GM23248 (cell line): ENCODE data around the gene TENM4. TPM values are rescaled to one million over a fixed set of nuclear protein-coding genes. Genes with fewer than 3 reads are reported as not detected.

Experiments used
- DNase-seq: peaks from one replicate; pipeline ENCODE4 v3.0.0-alpha.2; 2015
- H2AFZ ChIP-seq: fragments of 200-600 bp; sonication (generic); 2 replicates; pipeline ENCODE4 v1.6.1; 2016; ENCODE audit warnings: antibody characterized with exemption
- H3F3A ChIP-seq: fragments of 200-600 bp; sonication (generic); 2 replicates; pipeline ENCODE4 v1.6.1; 2016; ENCODE audit warnings: mild to moderate bottlenecking, antibody characterized with exemption, mixed run types; ENCODE audit not compliant: insufficient read depth
- H3K27ac ChIP-seq: fragments of 200-600 bp; sonication (generic); 2 replicates; pipeline ENCODE4 v1.5.1; 2016; ENCODE audit warnings: mild to moderate bottlenecking
- H3K27me3 ChIP-seq: fragments of 200-600 bp; sonication (generic); replicated peaks from 2 replicates; pipeline ENCODE4 v1.6.1; 2016; ENCODE audit warnings: mild to moderate bottlenecking; ENCODE audit not compliant: insufficient read depth
- H3K36me3 ChIP-seq: fragments of 200-600 bp; sonication (generic); 2 replicates; pipeline ENCODE4 v1.6.1; 2016; ENCODE audit warnings: low read depth, mild to moderate bottlenecking
- H3K4me1 ChIP-seq: fragments of 200-600 bp; sonication (generic); 2 replicates; pipeline ENCODE4 v1.6.1; 2016; ENCODE audit warnings: mild to moderate bottlenecking; ENCODE audit not compliant: insufficient read depth
- H3K4me2 ChIP-seq: fragments of 200-600 bp; sonication (generic); one replicate; pipeline ENCODE4 v1.6.1; 2016; ENCODE audit warnings: mild to moderate bottlenecking; ENCODE audit not compliant: unreplicated experiment
- H3K4me3 ChIP-seq: fragments of 200-600 bp; sonication (generic); 2 replicates; pipeline ENCODE4 v1.5.1; 2016; ENCODE audit warnings: mild to moderate bottlenecking
- H3K79me2 ChIP-seq: fragments of 200-600 bp; sonication (generic); 2 replicates; pipeline ENCODE4 v1.6.1; 2016; ENCODE audit warnings: mild to moderate bottlenecking; ENCODE audit not compliant: insufficient read depth
- H3K9ac ChIP-seq: fragments of 200-600 bp; sonication (generic); 2 replicates; pipeline ENCODE4 v1.6.1; 2016; ENCODE audit warnings: mild to moderate bottlenecking
- H3K9me2 ChIP-seq: fragments of 200-600 bp; sonication (generic); 2 replicates; pipeline ENCODE4 v1.6.1; 2016; ENCODE audit warnings: mixed run types, mild to moderate bottlenecking, moderate library complexity; ENCODE audit not compliant: insufficient read depth
- H3K9me3 ChIP-seq: fragments of 200-600 bp; sonication (generic); one replicate; pipeline ENCODE4 v1.6.1; 2017; ENCODE audit warnings: low read depth
- H4K20me1 ChIP-seq: fragments of 200-600 bp; sonication (generic); 2 replicates; pipeline ENCODE4 v1.6.0; 2016; ENCODE audit not compliant: insufficient read depth
- EZH2 ChIP-seq: fragments of 200-600 bp; sonication (generic); IDR thresholded peaks from 2 replicates; pipeline ENCODE4 v1.6.1; 2018; ENCODE audit warnings: antibody characterized with exemption, mild to moderate bottlenecking; ENCODE audit not compliant: insufficient read depth, poor library complexity, severe bottlenecking
- EZH2phosphoT487 ChIP-seq: fragments of 200-600 bp; sonication (generic); IDR thresholded peaks from 2 replicates; pipeline ENCODE4 v1.6.1; 2018; ENCODE audit warnings: antibody characterized with exemption, moderate library complexity, mild to moderate bottlenecking, low read depth; ENCODE audit not compliant: insufficient read depth
- WGBS, 2 experiments: methylation state at CpG; one replicate each; pipeline ENCODE4 v1.1.6; 2015 to 2017; ENCODE audit warnings: low lambda C conversion rate in 2 of 2, low coverage in 1 of 2; ENCODE audit errors: missing lambda C conversion rate in 2 of 2; 5-methylcytosine and 5-hydroxymethylcytosine counted together
- in situ Hi-C: fragments of 300-500 bp; cut with MboI; formaldehyde crosslinking; loops from 2 replicates; pipeline ENCODE4 v1.15.0; 2020
- polyA plus RNA-seq: library from polyadenylated mRNA; unstranded; fragments of >200 nt; fragmentation: Nextera tagmentation; extraction: Ambion mirVana; gene quantifications from 2 replicates; pipeline ENCODE4 v1.2.1, GENCODE V29; 2016
- total RNA-seq: library from RNA; depleted of rRNA; stranded (reverse); fragments of >200 nt; shearing (Covaris generic); gene quantifications from 2 replicates; pipeline ENCODE4 v1.2.3, GENCODE V29; 2014

TENM4 gene
- total and polyA plus RNA-seq, 2 experiments from 2014 or later: 0.11 to 0.48 TPM

GRCh38 chr11:79186669-79187068 is 254.2 kb downstream of the TENM4 start:
- Histone ChIP-seq H3F3A (peaks cover 10% of the 10 kb centered on the region), H3K4me2 (no peak overlapping the region), H3K4me1 (peaks cover 17% of the 10 kb centered on the region), H4K20me1 (no peaks in the 10 kb centered on the region), H3K9me3 (no peaks in the 10 kb centered on the region), H3K27me3 (no peaks in the 10 kb centered on the region; the same call in 1 of the 2 replicates), H3K9ac (no peak overlapping the region), H2AFZ (no peak overlapping the region), H3K36me3 (no peaks in the 10 kb centered on the region), H3K4me3 (no peak overlapping the region), H3K79me2 (no peaks in the 10 kb centered on the region), H3K27ac (no peak overlapping the region), H3K9me2 (no peaks in the 10 kb centered on the region)
- WGBS, 2 experiments: 67 to 70% methylated on average over 3 of the region's 3 CpGs
- DNase-seq: no peak
- no peak for TF ChIP-seq EZH2phosphoT487
- TF ChIP-seq EZH2: no peak
- in situ Hi-C loops: no loop called here

GRCh38 chr11:79185351-79185750 is 255.5 kb downstream of the TENM4 start:
- no peaks in the 10 kb centered on the region for H3K79me2 ChIP-seq
- H3K27ac ChIP-seq: no peak overlapping the region
- DNase-seq: peak; percentile 25
- in situ Hi-C loops: no loop called here
- no peak overlapping the region for H2AFZ ChIP-seq
- no peaks in the 10 kb centered on the region for H3K36me3 ChIP-seq
- no peaks in the 10 kb centered on the region for H3K9me2 ChIP-seq
- H3K9me3 ChIP-seq: no peaks in the 10 kb centered on the region
- H3K4me2 ChIP-seq: no peak overlapping the region
- peaks cover 10% of the 10 kb centered on the region for H3F3A ChIP-seq
- no peak overlapping the region for H3K9ac ChIP-seq
- no peaks in the 10 kb centered on the region; the same call in 1 of the 2 replicates for H3K27me3 ChIP-seq
- no peak overlapping the region for H3K4me3 ChIP-seq
- TF ChIP-seq EZH2phosphoT487 (no peak), EZH2 (no peak)
- H3K4me1 ChIP-seq: peaks cover 17% of the 10 kb centered on the region
- no peaks in the 10 kb centered on the region for H4K20me1 ChIP-seq
- 19 to 33% methylated on average over 1 of the region's 1 CpG for WGBS, 2 experiments

- Histone ChIP-seq H3K9me3 (no peaks in the 10 kb centered on the region), H3K36me3 (no peaks in the 10 kb centered on the region), H3K27me3 (no peaks in the 10 kb centered on the region), H2AFZ (no peak overlapping the region), H3K4me2 (no peak overlapping the region), H3F3A (peaks cover 10% of the 10 kb centered on the region), H3K79me2 (no peaks in the 10 kb centered on the region), H3K9ac (no peak overlapping the region), H3K27ac (no peak overlapping the region), H3K9me2 (no peaks in the 10 kb centered on the region), H3K4me1 (peaks cover 17% of the 10 kb centered on the region), H3K4me3 (no peak overlapping the region), H4K20me1 (no peaks in the 10 kb centered on the region)
- WGBS, 2 experiments: 54 to 58% methylated on average over 4 of the region's 4 CpGs
- DNase-seq: no peak
- TF ChIP-seq EZH2phosphoT487 (no peak), EZH2 (no peak)
- in situ Hi-C loops: no loop called here
These were observed 256.5 kb downstream of the TENM4 start for GRCh38 chr11:79184285-79184684.

GRCh38 chr11:79182794-79183193 is 258.0 kb downstream of the TENM4 start:
- H3K9ac ChIP-seq: no peak overlapping the region
- H3K27me3 ChIP-seq: no peaks in the 10 kb centered on the region
- H3K4me2 ChIP-seq: peak overlapping the region; percentile 25
- in situ Hi-C loops: no loop called here
- WGBS, 2 experiments: 0 to 4% methylated on average over 1 of the region's 1 CpG
- no peaks in the 10 kb centered on the region for H3K79me2 ChIP-seq
- H3K36me3 ChIP-seq: no peaks in the 10 kb centered on the region
- H3K9me3 ChIP-seq: no peaks in the 10 kb centered on the region
- no peak overlapping the region for H2AFZ ChIP-seq
- TF ChIP-seq EZH2phosphoT487 (no peak), EZH2 (no peak)
- H3K4me1 ChIP-seq: peaks cover 17% of the 10 kb centered on the region
- no peak overlapping the region for H3K4me3 ChIP-seq
- no peaks in the 10 kb centered on the region for H3K9me2 ChIP-seq
- no peaks in the 10 kb centered on the region for H4K20me1 ChIP-seq
- DNase-seq: peak; percentile 80
- 0 out of 2 replicates have a peak overlapping the region, but pooled peaks have one; percentile 9 for H3K27ac ChIP-seq
- H3F3A ChIP-seq: peaks cover 10% of the 10 kb centered on the region

DNA sequence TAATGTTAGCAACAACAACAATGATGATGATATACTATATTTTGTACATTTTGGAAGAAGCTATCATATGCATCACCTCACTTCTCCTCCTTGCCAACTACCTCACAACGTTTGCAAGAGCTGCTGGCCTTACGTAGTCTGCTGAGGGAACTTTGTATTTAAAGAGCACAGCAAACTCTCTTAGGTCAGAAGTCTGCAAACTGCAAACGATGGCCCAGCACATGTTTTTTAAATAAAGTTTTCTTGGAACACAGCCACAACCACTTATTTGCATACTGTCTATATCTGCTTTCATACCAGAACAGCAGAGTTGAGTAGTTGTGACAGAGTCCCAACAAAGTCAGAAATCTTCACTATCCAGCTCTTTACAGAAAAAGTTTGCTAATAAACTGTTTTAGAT is 261.7 kb downstream of the TENM4 start:
- H3K79me2 ChIP-seq: no peaks in the 10 kb centered on the region
- H2AFZ ChIP-seq: no peak overlapping the region
- H3K4me1 ChIP-seq: peaks cover 21% of the 10 kb centered on the region
- no peaks in the 10 kb centered on the region for H3K27me3 ChIP-seq
- in situ Hi-C loops: no loop called here
- no peak for DNase-seq
- H3K36me3 ChIP-seq: no peaks in the 10 kb centered on the region
- H3K4me3 ChIP-seq: no peak overlapping the region
- no peak overlapping the region for H3K27ac ChIP-seq
- H3K9me2 ChIP-seq: no peaks in the 10 kb centered on the region
- no peak for TF ChIP-seq EZH2phosphoT487
- no peak for TF ChIP-seq EZH2
- no peak overlapping the region for H3K9ac ChIP-seq
- H3F3A ChIP-seq: peaks cover 14% of the 10 kb centered on the region
- WGBS, 2 experiments: 35 to 36% methylated on average over 3 of the region's 3 CpGs
- H3K4me2 ChIP-seq: no peak overlapping the region
- H3K9me3 ChIP-seq: no peaks in the 10 kb centered on the region
- no peaks in the 10 kb centered on the region for H4K20me1 ChIP-seq
